Testis (tissue), 3 donors: Measurements from ENCODE around the gene GRIA4. TPM values are rescaled to one million over a fixed set of nuclear protein-coding genes. Genes with fewer than 3 reads are reported as not detected.
"Not testable (repeated sequence)": the region's sequence is repeated elsewhere in the genome, so short reads cannot be mapped to it uniquely, and the experiment has no call there.

Experiments used
- DNase-seq: peaks from one replicate; pipeline ENCODE4 v3.0.0-alpha.2; 2019
- H3K27ac ChIP-seq, 2 donors: fragments of 200-600 bp; sonication (generic); one replicate each; pipeline ENCODE4 v1.5.1; 2019
- H3K27me3 ChIP-seq: fragments of 200-600 bp; sonication (generic); one replicate; pipeline ENCODE4 v1.5.1; 2019
- H3K36me3 ChIP-seq: fragments of 200-600 bp; sonication (generic); one replicate; pipeline ENCODE4 v1.5.1; 2017; ENCODE audit warnings: low read depth; ENCODE audit errors: missing control alignments
- H3K4me1 ChIP-seq: fragments of 200-600 bp; sonication (generic); one replicate; pipeline ENCODE4 v1.5.1; 2019
- H3K4me3 ChIP-seq, 2 donors: fragments of 200-600 bp; sonication (generic); one replicate each; pipeline ENCODE4 v1.5.1; 2017 to 2019
- H3K9me3 ChIP-seq: fragments of 200-600 bp; sonication (generic); one replicate; pipeline ENCODE4 v1.5.1; 2017
- CTCF ChIP-seq, 3 experiments: fragments of 450-650 bp in 2 of 3; fragments of 200-600 bp in 1 of 3; sonication (generic) in 1 of 3; IDR thresholded peaks; one replicate each; pipeline ENCODE4 v1.5.1; 2016 to 2019; ENCODE audit warnings: antibody characterized with exemption in 3 of 3, mild to moderate bottlenecking in 2 of 3, moderate library complexity in 1 of 3
- POLR2A ChIP-seq: fragments of 450-650 bp; IDR thresholded peaks from one replicate; pipeline ENCODE4 v1.6.1; 2017; ENCODE audit warnings: antibody characterized with exemption, mild to moderate bottlenecking, moderate library complexity
- whole genome bisulfite sequencing, 2 donors: methylation state at CpG; one replicate each; pipeline ENCODE4 v1.1.5; 2018; 5-methylcytosine and 5-hydroxymethylcytosine counted together
- intact Hi-C: fragments of 100-400 bp; cut with DNase I; formaldehyde crosslinking; loops from one replicate; pipeline ENCODE4 v1.15.1; 2023; ENCODE audit warnings: low total_unique reads
- polyA plus RNA-seq: library from polyadenylated mRNA; stranded (reverse); fragments of 350-450 nt; fragmentation: Illumina TruSeq; extraction: RNeasy Lipid Tissue Mini Kit (QIAGEN cat#74804); gene quantifications from one replicate; pipeline ENCODE4 v1.2.3, GENCODE V29; 2014; ENCODE audit warnings: low read depth, low replicate concordance; ENCODE audit not compliant: insufficient read depth
- total RNA-seq, 2 donors: library from RNA; depleted of rRNA; stranded (reverse); fragments of >200 nt; gene quantifications; one replicate each; pipeline ENCODE4 v1.2.3, GENCODE V29; 2016

The GRIA4 gene
- total and polyA plus RNA-seq, 3 donors from 2014 or later, result 0.08 to 1.1 (median 0.18) TPM

DNA sequence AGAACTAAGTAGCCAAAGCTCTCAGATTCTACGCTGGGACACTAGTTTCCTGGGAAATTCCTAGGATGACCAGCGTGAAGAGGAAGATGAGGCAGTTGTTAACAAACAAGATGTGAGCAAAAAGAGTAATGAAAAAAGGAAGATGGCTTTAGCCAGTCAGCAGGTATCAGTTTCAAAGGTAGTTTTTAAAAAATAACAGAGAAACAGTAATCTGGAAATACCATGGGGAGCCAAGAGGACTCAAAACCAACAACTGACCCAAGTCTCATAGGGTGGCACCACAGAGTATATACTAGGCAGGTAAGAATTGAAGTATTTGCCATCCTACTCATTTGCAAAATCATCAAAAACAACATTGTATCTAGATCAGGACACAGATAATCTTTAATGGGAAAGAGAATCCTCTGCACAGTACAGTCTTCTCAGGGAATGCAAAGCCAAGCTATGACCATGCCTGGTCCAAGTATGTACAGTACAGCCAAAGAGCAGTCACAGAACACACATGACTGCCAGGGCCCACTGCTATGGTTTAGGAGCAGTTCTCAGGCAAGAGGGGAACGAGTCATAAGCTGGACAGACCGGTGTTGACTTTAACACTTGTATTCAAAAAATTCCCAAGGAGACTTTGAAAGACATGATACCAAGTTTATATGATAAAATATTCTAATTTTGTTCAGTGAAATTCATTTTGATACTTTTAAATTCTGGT is 391.6 kb downstream of the GRIA4 start:
- no peak overlapping the region for H3K27ac ChIP-seq
- H3K9me3 ChIP-seq, result no peaks in the 10 kb centered on the region
- intact Hi-C loops, result no loop called here
- H3K4me1 ChIP-seq, result no peaks in the 10 kb centered on the region
- H3K27me3 ChIP-seq, result no peaks in the 10 kb centered on the region
- 92 to 99% methylated on average over 4 of the region's 4 CpGs for WGBS, 2 donors
- H3K4me3 ChIP-seq, result no peak overlapping the region
- DNase-seq, result no peak
- TF ChIP-seq CTCF (IDR thresholded peaks at IDR 0.05) (no peak), POLR2A (no peak)
- H3K36me3 ChIP-seq, result no peaks in the 10 kb centered on the region

GRCh38 chr11:106003094-106003493 is 393.2 kb downstream of the GRIA4 start:
- H3K27ac ChIP-seq, intact Hi-C loops, H3K27me3 ChIP-seq, H3K9me3 ChIP-seq, H3K4me3 ChIP-seq, H3K4me1 ChIP-seq, DNase-seq, H3K36me3 ChIP-seq: not testable (repeated sequence)
- WGBS, 2 donors, result 89 to 92% methylated on average over 4 of the region's 4 CpGs

DNA sequence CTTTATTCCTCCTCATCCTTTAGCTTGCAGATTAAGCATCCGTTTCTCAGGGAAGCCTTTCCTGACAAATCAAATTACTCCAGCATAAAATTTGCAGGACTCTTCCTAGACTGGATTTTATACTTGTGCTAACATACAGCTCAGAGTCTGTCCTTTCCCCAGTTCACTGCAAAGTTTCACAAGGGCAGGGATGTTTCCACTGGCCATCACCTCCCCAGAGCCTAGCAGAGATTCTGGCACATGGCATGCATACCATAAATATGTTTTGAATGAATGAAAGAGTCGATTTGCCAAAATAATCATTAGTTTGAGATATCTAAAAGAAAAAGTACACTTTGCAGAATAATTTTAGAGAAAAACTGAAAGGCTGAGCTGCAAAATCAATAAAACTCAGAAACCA is 401.6 kb downstream of the GRIA4 start:
- WGBS, 2 donors, result 84 to 89% methylated on average over 2 of the region's 2 CpGs
- Histone ChIP-seq H3K27ac (no peak overlapping the region), H3K27me3 (no peaks in the 10 kb centered on the region), H3K9me3 (no peaks in the 10 kb centered on the region), H3K4me1 (no peaks in the 10 kb centered on the region), H3K4me3 (no peak overlapping the region), H3K36me3 (no peaks in the 10 kb centered on the region)
- intact Hi-C loops, result no loop called here
- no peak for DNase-seq
- TF ChIP-seq CTCF (IDR thresholded peaks at IDR 0.05), result no peak
- TF ChIP-seq POLR2A, result no peak

DNA sequence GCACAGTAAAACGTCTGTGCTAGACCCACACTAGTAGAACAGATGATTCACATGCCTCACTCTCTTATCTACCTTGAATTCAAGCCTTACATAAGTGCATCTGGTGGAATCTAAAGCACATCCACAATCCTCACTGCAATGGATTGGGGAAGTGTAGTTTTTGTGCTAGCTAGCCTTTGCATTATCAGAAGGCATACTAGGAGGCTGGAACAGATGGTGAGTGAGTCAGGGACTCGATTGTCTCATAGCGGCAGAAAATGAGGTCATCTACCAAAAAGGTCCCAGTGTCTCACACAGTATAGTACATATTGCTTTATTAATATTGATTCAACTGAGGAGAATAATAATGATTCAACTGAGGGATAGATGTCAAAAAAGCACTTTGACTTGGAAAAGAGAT is 402.9 kb downstream of the GRIA4 start:
- DNase-seq, result no peak
- intact Hi-C loops, result no loop called here
- TF ChIP-seq POLR2A, result no peak
- no peak for TF ChIP-seq CTCF (IDR thresholded peaks at IDR 0.05)
- Histone ChIP-seq H3K9me3 (no peaks in the 10 kb centered on the region), H3K4me3 (no peak overlapping the region), H3K27me3 (no peaks in the 10 kb centered on the region), H3K27ac (no peak overlapping the region), H3K4me1 (no peaks in the 10 kb centered on the region), H3K36me3 (no peaks in the 10 kb centered on the region)
- WGBS, 2 donors, result 70 to 74% methylated on average over 3 of the region's 3 CpGs

- H3K27me3 ChIP-seq, result no peaks in the 10 kb centered on the region
These were observed 404.2 kb downstream of the GRIA4 start for GRCh38 chr11:106014035-106014434.

More at GRCh38 chr11:106014035-106014434, 404.2 kb downstream of the GRIA4 start:
- Histone ChIP-seq H3K27ac (no peak overlapping the region), H3K4me3 (no peak overlapping the region), H3K36me3 (no peaks in the 10 kb centered on the region), H3K4me1 (no peaks in the 10 kb centered on the region), H3K9me3 (no peaks in the 10 kb centered on the region)
- no peak for DNase-seq
- TF ChIP-seq POLR2A (no peak), CTCF (IDR thresholded peaks at IDR 0.05) (no peak)
- intact Hi-C loops, result no loop called here
- WGBS, 2 donors, result 80 to 92% methylated on average over 2 of the region's 2 CpGs
